Measurements from ENCODE around the gene STXBP3. TPM values are rescaled to one million over a fixed set of nuclear protein-coding genes. Genes with fewer than 3 reads are reported as not detected.

Gene STXBP3
- total and polyA plus RNA-seq, 2 of the 4 experiments (the other 2 are of a cell fraction), result 19.1 to 19.7 TPM

- peaks cover 4% of the 10 kb centered on the region; the same call in 1 of the 2 replicates for H3K9me1 ChIP-seq (ENCODE audit: insufficient read depth, low read length)
- H3K79me1 ChIP-seq (ENCODE audit: low read depth in 1 of 2, low read length in 2 of 2), result peaks cover 11 to 23% of the 10 kb centered on the region in 2 experiments
- H2AK5ac ChIP-seq (ENCODE audit: low read depth, low read length), result no peak overlapping the region
- no peak for TF ChIP-seq RCOR1 (IDR thresholded peaks at IDR 0.05; ENCODE audit: insufficient replicate concordance, low read length)
- no peak for TF ChIP-seq CEBPB (IDR thresholded peaks at IDR 0.05; ENCODE audit: low read depth, low read length)
- TF ChIP-seq RAD21 (IDR thresholded peaks at IDR 0.05; ENCODE audit: low read length), result no peak
- no peak for TF ChIP-seq CHD1 (IDR thresholded peaks at IDR 0.05; ENCODE audit: low read depth, low read length)
- no peak for TF ChIP-seq MAZ (IDR thresholded peaks at IDR 0.05; ENCODE audit: borderline replicate concordance, low read depth, low read length)
- no peaks in the 10 kb centered on the region for H3K9me3 ChIP-seq (ENCODE audit: control insufficient read depth, insufficient read depth, low read length)
- H2BK15ac ChIP-seq (ENCODE audit: low read depth, low read length), result no peak overlapping the region
- H2BK120ac ChIP-seq (ENCODE audit: low read depth, low read length), result no peak overlapping the region
- no peak overlapping the region for H3K4me2 ChIP-seq (ENCODE audit: low read depth, low read length)
- no peak overlapping the region for H2BK20ac ChIP-seq (ENCODE audit: low read depth, low read length)
- H2AFZ ChIP-seq (replicated peaks; ENCODE audit: low read length, poor library complexity), result no peak overlapping the region
- WGBS, 2 experiments (ENCODE audit: extremely low coverage in 2 of 2, insufficient read length in 1 of 2), result 90 to 100% methylated on average over 4 to 11 of the region's 22 CpGs
- no peak overlapping the region for H3K18ac ChIP-seq (ENCODE audit: low read depth, low read length)
- no peak overlapping the region for H4K8ac ChIP-seq (ENCODE audit: low read depth in 2 of 2, low read length in 2 of 2)
- no peak overlapping the region for H3K56ac ChIP-seq (ENCODE audit: extremely low read depth, insufficient read depth, low read length)
- peaks cover 3% of the 10 kb centered on the region; the same call in 1 of the 2 replicates for H3K4me1 ChIP-seq (ENCODE audit: control insufficient read depth, insufficient read depth, low read length)
- ATAC-seq (ENCODE audit: low read depth) (no peak), DNase-seq (no peak)
- TSS peak; percentile 73 for BruUV-seq (replicated peaks)
- no peaks in the 10 kb centered on the region for H3K27me3 ChIP-seq (ENCODE audit: control insufficient read depth, insufficient read depth, low read length)
- no peak overlapping the region for H4K91ac ChIP-seq (ENCODE audit: insufficient read depth, low read depth, low read length)
- intact Hi-C loops (cut with micrococcal nuclease) (loop anchor here (10.0 kb wide), 1 partner anchor 105 kb away; no protein-coding TSS in a partner anchor), in situ Hi-C loops (cut with MboI; ENCODE audit: low sequenced_read_pairs) (loop anchor here (10.0 kb wide), 1 partner anchor 195 kb away; no protein-coding TSS in a partner anchor), dilution Hi-C loops (cut with HindIII; ENCODE audit: low sequenced_read_pairs, unreplicated experiment) (no loop called here)
- peaks cover 28% of the 10 kb centered on the region for H3K36me3 ChIP-seq (ENCODE audit: control insufficient read depth, insufficient read depth, low read length)
- H4K20me1 ChIP-seq (ENCODE audit: insufficient read depth, low read length), result peaks cover 8% of the 10 kb centered on the region
- no peak overlapping the region for H3K27ac ChIP-seq (ENCODE audit: insufficient read depth, low read length)
- H3K9ac ChIP-seq (ENCODE audit: low read depth, low read length), result no peak overlapping the region
- H4K5ac ChIP-seq (ENCODE audit: low read depth, low read length), result no peak overlapping the region
- H3K14ac ChIP-seq (replicated peaks; ENCODE audit: low read depth, low read length), result no peak overlapping the region
- ChIA-PET POLR2A (ENCODE audit: unreplicated experiment) (no interaction called here), CTCF (no interaction called here)
- no peak overlapping the region for H3K4me3 ChIP-seq (ENCODE audit: insufficient read depth, low read depth, low read length)
- no peak overlapping the region for H2BK5ac ChIP-seq (ENCODE audit: low read depth, low read length, poor library complexity, severe bottlenecking)
- H3K23ac ChIP-seq (ENCODE audit: low read depth, low read length), result no peak overlapping the region
- no peak overlapping the region for H3K4ac ChIP-seq (ENCODE audit: low read depth, low read length)
- no peak overlapping the region for H2AK9ac ChIP-seq (replicated peaks; ENCODE audit: low read depth, low read length, poor library complexity)
These were observed 46.8 kb upstream of the STXBP3 start for GRCh38 chr1:108699375-108700332.

All from IMR-90 (cell line).